Measurements from ENCODE around the gene MGRN1.

Gene MGRN1

GRCh38 chr16:4677390-4677789 is 52.8 kb downstream of the MGRN1 start:
- no peak for DNase-seq

GRCh38 chr16:4677994-4678393 is 53.4 kb downstream of the MGRN1 start:
- no peak for DNase-seq

GRCh38 chr16:4678596-4678995 is 54.0 kb downstream of the MGRN1 start:
- DNase-seq: no peak

- DNase-seq: no peak
Measured at GRCh38 chr16:4679156-4679849, 54.7 kb downstream of the MGRN1 start.

- DNase-seq: no peak
Measured at GRCh38 chr16:4679850-4680636, 55.4 kb downstream of the MGRN1 start.

- no peak for DNase-seq
Measured at GRCh38 chr16:4680673-4681470, 56.2 kb downstream of the MGRN1 start.

GRCh38 chr16:4681471-4682083 is 57.0 kb downstream of the MGRN1 start:
- no peak for DNase-seq

- DNase-seq: no peak
Measured at GRCh38 chr16:4682084-4682591, 57.5 kb downstream of the MGRN1 start.

- no peak for DNase-seq
Measured at GRCh38 chr16:4682616-4683254, 58.1 kb downstream of the MGRN1 start.

GRCh38 chr16:4683255-4684057 is 58.8 kb downstream of the MGRN1 start:
- DNase-seq: no peak

- DNase-seq: no peak
Measured at GRCh38 chr16:4684058-4684715, 59.6 kb downstream of the MGRN1 start.

GRCh38 chr16:4684763-4685162 is 60.1 kb downstream of the MGRN1 start:
- DNase-seq: no peak

GRCh38 chr16:4685292-4685691 is 60.7 kb downstream of the MGRN1 start:
- no peak for DNase-seq

- no peak for DNase-seq
Measured at GRCh38 chr16:4685776-4686496, 61.3 kb downstream of the MGRN1 start.

GRCh38 chr16:4686497-4687210 is 62.0 kb downstream of the MGRN1 start:
- DNase-seq: no peak

GRCh38 chr16:4687416-4687815 is 62.8 kb downstream of the MGRN1 start:
- DNase-seq: no peak

- DNase-seq: no peak
Measured at GRCh38 chr16:4687946-4688673, 63.5 kb downstream of the MGRN1 start.

GRCh38 chr16:4688674-4689045 is 64.0 kb downstream of the MGRN1 start:
- DNase-seq: no peak

- no peak for DNase-seq
Measured at GRCh38 chr16:4689091-4689671, 64.6 kb downstream of the MGRN1 start.
